H1 (cell line): ENCODE measurements around the gene WDR37. TPM values are rescaled to one million over a fixed set of nuclear protein-coding genes. Genes with fewer than 3 reads are reported as not detected.

ENCODE experiments used
- RFX5 ChIP-seq: IDR thresholded peaks from 2 replicates; pipeline ENCODE4 v1.6.1; 2011; ENCODE audit warnings: low read depth, low read length, improper control_type of control experiment, borderline replicate concordance
- RNF2 ChIP-seq: fragments of 200-900, 300-1000 bp; sonication (generic); IDR thresholded peaks from 2 replicates; pipeline ENCODE4 v1.7.1; 2016; ENCODE audit warnings: borderline replicate concordance, low read depth, mild to moderate bottlenecking, antibody characterized with exemption, low read length; ENCODE audit not compliant: poor library complexity, severe bottlenecking; ENCODE audit errors: missing control alignments
- polyA plus RNA-seq, 7 experiments: library from polyadenylated mRNA; depleted of rRNA in 3 of 7; stranded (reverse) in 5 of 7; unstranded in 2 of 7; fragments of >200 nt in 5 of 7; fragments of 200-250 nt in 2 of 7; gene quantifications; 1 replicate in 5 of 7; 2 replicates in 1 of 7; 4 replicates in 1 of 7; pipeline versions ENCODE4 v1.2.1 to v1.2.3, GENCODE V29; 2011 to 2013; ENCODE audit warnings: missing spikeins in 2 of 7, mixed read lengths in 2 of 7
- total RNA-seq: library from RNA; stranded (reverse); fragmentation: NEBNext Ultra II Directional; extraction: Animal tissue kit (Norgen Biotek cat#: 25700); gene quantifications from 2 replicates; pipeline ENCODE4 v1.2.1, GENCODE V29; 2021

Gene WDR37
- total and polyA plus RNA-seq, 2 of the 8 experiments (the other 6 are each of a cell fraction or from before 2014, with no cell fraction given): 9.6 to 12.0 TPM

- TF ChIP-seq RNF2: no peak
- TF ChIP-seq RFX5: no peak
- TF ChIP-seq, all 59 proteins: peak for 0
Observed at GRCh38 chr10:1128649-1129048, 72.5 kb downstream of the WDR37 start (continued).
